Measurements from ENCODE around the gene AMHR2.
"Not testable (repeated sequence)": the region's sequence is repeated elsewhere in the genome, so short reads cannot be mapped to it uniquely, and the experiment has no call there.

The AMHR2 gene

GRCh38 chr12:53380104-53380793, 43.4 kb upstream of the AMHR2 start, which contains the start of gene SP1:
SP1 (plus strand) TSS chr12:53380176; CDS start chr12:53380292, 116 bp downstream.
- peak within 1 kb of the TSS; percentile 93 for H3K4me3 Mint-ChIP-seq
- DNase-seq = peak; percentile 97

DNA sequence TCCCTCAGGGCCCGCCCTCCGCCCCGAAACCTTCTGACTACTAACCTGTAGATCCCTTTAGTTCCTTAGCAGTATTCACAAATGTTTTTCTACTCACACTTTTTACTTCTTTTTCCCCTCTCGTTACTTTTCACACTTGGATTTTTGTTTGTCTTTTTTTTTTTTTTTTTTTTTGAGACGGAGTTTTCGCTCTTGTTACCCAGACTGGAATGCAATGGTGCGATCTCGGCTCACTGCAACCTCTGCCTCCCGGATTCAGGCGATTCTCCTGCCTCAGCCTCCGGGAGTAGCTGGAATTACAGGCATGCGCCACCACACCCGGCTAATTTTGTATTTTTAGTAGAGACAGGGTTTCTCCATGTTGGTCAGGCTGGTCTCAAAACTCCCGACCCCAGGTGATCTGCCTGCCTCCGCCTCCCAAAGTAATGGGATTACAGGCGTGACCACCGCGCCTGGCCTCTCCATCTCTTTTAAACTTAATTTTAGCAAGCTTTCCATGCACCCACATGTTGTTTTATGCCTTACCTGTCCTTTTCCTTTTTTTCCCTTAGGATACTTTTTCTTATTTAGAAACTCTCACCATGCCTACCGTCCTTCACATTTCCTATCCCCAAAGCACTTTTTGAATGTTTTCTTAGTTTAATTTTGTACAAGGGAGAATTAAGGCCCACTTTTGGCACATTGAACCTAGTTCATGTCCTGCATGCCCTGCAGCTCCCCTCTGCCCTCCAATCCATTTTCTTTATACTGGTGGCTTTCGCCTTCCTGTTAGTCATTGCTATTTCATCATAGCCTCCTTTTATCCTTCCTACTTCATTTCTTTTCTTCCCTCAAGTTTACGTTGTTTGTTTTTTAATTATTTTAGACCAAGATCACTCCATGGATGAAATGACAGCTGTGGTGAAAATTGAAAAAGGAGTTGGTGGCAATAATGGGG, 42.6 kb upstream of the AMHR2 start:
- peak; percentile 41 for DNase-seq
- TF ChIP-seq CTCF (IDR thresholded peaks at IDR 0.05) = no peak
- Mint-ChIP-seq H3K36me3 (ENCODE audit: low read depth) (peaks cover 33% of the 10 kb centered on the region), H3K4me3 (peak overlapping the region; percentile 93), H3K27me3 (ENCODE audit: low read depth, poor library complexity) (no peaks in the 10 kb centered on the region), H3K4me1 (peaks cover 50% of the 10 kb centered on the region), H3K9me3 (no peaks in the 10 kb centered on the region), H3K27ac (peak overlapping the region; percentile 98)

More at GRCh38 chr12:53380104-53380793, 43.4 kb upstream of the AMHR2 start, which contains the start of gene SP1:
- Mint-ChIP-seq H3K27ac (peak within 1 kb of the TSS; percentile 98), H3K4me1 (peaks cover 50% of the 10 kb centered on the region), H3K27me3 (ENCODE audit: low read depth, poor library complexity) (no peaks in the 10 kb centered on the region), H3K36me3 (ENCODE audit: low read depth) (peaks cover 28% of the 10 kb centered on the region), H3K9me3 (no peaks in the 10 kb centered on the region)
- no peak for TF ChIP-seq CTCF (IDR thresholded peaks at IDR 0.05)

DNA sequence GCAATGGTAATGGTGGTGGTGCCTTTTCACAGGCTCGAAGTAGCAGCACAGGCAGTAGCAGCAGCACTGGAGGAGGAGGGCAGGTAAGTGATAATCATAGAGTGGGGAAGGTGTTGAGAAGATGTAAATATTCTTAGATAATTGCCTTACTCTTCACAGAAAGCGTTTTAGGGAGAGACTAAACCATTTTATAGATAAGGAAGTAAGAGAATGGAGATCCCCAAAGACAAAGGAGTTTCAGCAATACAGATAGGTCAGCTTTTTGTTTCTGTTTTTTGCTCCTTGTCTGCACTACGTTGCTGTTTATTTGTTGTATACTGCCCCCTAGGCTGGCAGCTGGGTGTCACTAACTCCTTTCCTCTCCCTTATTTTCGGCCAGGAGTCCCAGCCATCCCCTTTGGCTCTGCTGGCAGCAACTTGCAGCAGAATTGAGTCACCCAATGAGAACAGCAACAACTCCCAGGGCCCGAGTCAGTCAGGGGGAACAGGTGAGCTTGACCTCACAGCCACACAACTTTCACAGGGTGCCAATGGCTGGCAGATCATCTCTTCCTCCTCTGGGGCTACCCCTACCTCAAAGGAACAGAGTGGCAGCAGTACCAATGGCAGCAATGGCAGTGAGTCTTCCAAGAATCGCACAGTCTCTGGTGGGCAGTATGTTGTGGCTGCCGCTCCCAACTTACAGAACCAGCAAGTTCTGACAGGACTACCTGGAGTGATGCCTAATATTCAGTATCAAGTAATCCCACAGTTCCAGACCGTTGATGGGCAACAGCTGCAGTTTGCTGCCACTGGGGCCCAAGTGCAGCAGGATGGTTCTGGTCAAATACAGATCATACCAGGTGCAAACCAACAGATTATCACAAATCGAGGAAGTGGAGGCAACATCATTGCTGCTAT, 41.7 kb upstream of the AMHR2 start:
- Mint-ChIP-seq H3K27me3 (ENCODE audit: low read depth, poor library complexity) (no peaks in the 10 kb centered on the region), H3K9me3 (no peaks in the 10 kb centered on the region), H3K4me1 (peaks cover 45% of the 10 kb centered on the region), H3K36me3 (ENCODE audit: low read depth) (peaks cover 42% of the 10 kb centered on the region), H3K27ac (peak overlapping the region; percentile 98), H3K4me3 (peak overlapping the region; percentile 93)
- DNase-seq = peak; percentile 29
- peak; percentile 15 for TF ChIP-seq CTCF (IDR thresholded peaks at IDR 0.05)

GRCh38 chr12:53383258-53383657, 40.4 kb upstream of the AMHR2 start:
- H3K4me1 Mint-ChIP-seq = peaks cover 45% of the 10 kb centered on the region
- peak overlapping the region; percentile 93 for H3K4me3 Mint-ChIP-seq
- peaks cover 51% of the 10 kb centered on the region for H3K36me3 Mint-ChIP-seq (ENCODE audit: low read depth)
- DNase-seq = no peak
- no peaks in the 10 kb centered on the region for H3K27me3 Mint-ChIP-seq (ENCODE audit: low read depth, poor library complexity)
- TF ChIP-seq CTCF (IDR thresholded peaks at IDR 0.05) = no peak
- H3K27ac Mint-ChIP-seq = peak overlapping the region; percentile 43
- no peaks in the 10 kb centered on the region for H3K9me3 Mint-ChIP-seq

DNA sequence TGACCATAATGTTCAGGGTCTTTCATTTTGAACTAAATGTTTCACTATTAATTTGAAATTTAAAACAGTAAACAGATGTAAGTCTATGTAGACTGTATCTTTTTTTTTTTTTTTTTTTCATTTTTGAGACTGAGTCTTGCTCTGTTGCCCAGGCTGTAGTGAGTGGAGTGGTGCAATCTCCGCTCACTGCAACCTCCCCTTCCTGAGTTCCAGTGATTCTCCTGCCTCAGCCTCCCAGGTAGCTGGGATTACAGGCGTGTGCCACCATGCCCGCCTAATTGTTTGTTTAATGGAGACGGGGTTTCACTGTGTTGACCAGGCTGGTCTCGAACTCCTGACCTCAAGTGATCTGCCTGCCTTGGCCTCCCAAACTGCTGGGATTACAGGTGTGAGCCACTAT, 37.3 kb upstream of the AMHR2 start:
- Mint-ChIP-seq H3K4me3 (peak overlapping the region; percentile 49), H3K36me3 (ENCODE audit: low read depth) (peaks cover 79% of the 10 kb centered on the region), H3K4me1 (peaks cover 65% of the 10 kb centered on the region)
- not testable (repeated sequence) for H3K27me3 Mint-ChIP-seq (ENCODE audit: low read depth, poor library complexity); H3K9me3 Mint-ChIP-seq; H3K27ac Mint-ChIP-seq; DNase-seq

Data from nephron progenitor cell (in vitro differentiated cells).